Common myeloid progenitor, CD34-positive (primary cell): Measurements from ENCODE around the gene COL23A1.

Experiments
- CTCF ChIA-PET: fragments of 350-600 bp; sonication (Branson Sonifier 250); formaldehyde crosslinking; loops from one replicate; lab custom pipeline; 2021; ENCODE audit warnings: antibody characterized with exemption; lab: Charles Lee
- POLR2A ChIA-PET: fragments of 350-600 bp; sonication (Branson Sonifier 250); formaldehyde crosslinking; loops from one replicate; lab custom pipeline; 2021; ENCODE audit warnings: antibody characterized with exemption; lab: Charles Lee
- DNase-seq, 3 donors: peaks; one replicate each; pipeline versions ENCODE4 v3.0.0 to v3.0.0-alpha.2; 2013
- H3K27ac ChIP-seq, 2 experiments: 1 replicate in 1 of 2; 2 replicates in 1 of 2; pipeline ENCODE4 v1.7.0; 2013; ENCODE audit warnings: inconsistent platforms in 2 of 2, low read length in 2 of 2, mild to moderate bottlenecking in 2 of 2, low read depth in 1 of 2, moderate library complexity in 1 of 2; ENCODE audit not compliant: severe bottlenecking in 2 of 2, insufficient read depth in 1 of 2, poor library complexity in 1 of 2
- H3K27me3 ChIP-seq, 5 experiments: replicated peaks in 2 of 5; 1 replicate in 3 of 5; 2 replicates in 2 of 5; pipeline versions ENCODE4 v1.6.1 to v1.7.0; 2013; ENCODE audit warnings: low read length in 4 of 5, mild to moderate bottlenecking in 2 of 5, moderate library complexity in 2 of 5, inconsistent platforms in 1 of 5; ENCODE audit not compliant: insufficient read depth in 5 of 5, control insufficient read depth in 4 of 5
- H3K36me3 ChIP-seq, 4 experiments: 1 replicate in 2 of 4; 2 replicates in 2 of 4; pipeline versions ENCODE4 v1.6.1 to v1.7.0; 2013; ENCODE audit warnings: low read length in 3 of 4, control low read depth in 1 of 4, mild to moderate bottlenecking in 1 of 4; ENCODE audit not compliant: control insufficient read depth in 4 of 4, insufficient read depth in 4 of 4
- H3K4me1 ChIP-seq, 4 experiments: 1 replicate in 3 of 4; 2 replicates in 1 of 4; pipeline versions ENCODE4 v1.6.1 to v1.7.1; 2013; ENCODE audit warnings: low read length in 3 of 4, mild to moderate bottlenecking in 3 of 4, control low read depth in 1 of 4, inconsistent platforms in 1 of 4, moderate library complexity in 1 of 4; ENCODE audit not compliant: control insufficient read depth in 4 of 4, insufficient read depth in 4 of 4; ENCODE audit errors: control extremely low read depth in 1 of 4
- H3K4me3 ChIP-seq, 7 experiments: 1 replicate in 4 of 7; 2 replicates in 3 of 7; pipeline versions ENCODE4 v1.5.1 to v1.7.0; 2013; ENCODE audit warnings: mild to moderate bottlenecking in 7 of 7, low read length in 6 of 7, moderate library complexity in 6 of 7, inconsistent platforms in 2 of 7, low read depth in 2 of 7, control low read depth in 1 of 7; ENCODE audit not compliant: insufficient read depth in 4 of 7, control insufficient read depth in 1 of 7; ENCODE audit errors: extremely low read depth in 1 of 7
- H3K9me3 ChIP-seq, 5 experiments: 1 replicate in 4 of 5; 2 replicates in 1 of 5; pipeline versions ENCODE4 v1.6.1 to v1.7.1; 2013; ENCODE audit warnings: low read length in 4 of 5, mild to moderate bottlenecking in 2 of 5, inconsistent platforms in 1 of 5, low read depth in 1 of 5, moderate library complexity in 1 of 5; ENCODE audit not compliant: control insufficient read depth in 4 of 5, insufficient read depth in 2 of 5; ENCODE audit errors: control extremely low read depth in 1 of 5
- WGBS: methylation state at CpG from one replicate; pipeline ENCODE4 v1.1.5; 2013; ENCODE audit not compliant: insufficient coverage; 5-methylcytosine and 5-hydroxymethylcytosine counted together

COL23A1 gene

DNA sequence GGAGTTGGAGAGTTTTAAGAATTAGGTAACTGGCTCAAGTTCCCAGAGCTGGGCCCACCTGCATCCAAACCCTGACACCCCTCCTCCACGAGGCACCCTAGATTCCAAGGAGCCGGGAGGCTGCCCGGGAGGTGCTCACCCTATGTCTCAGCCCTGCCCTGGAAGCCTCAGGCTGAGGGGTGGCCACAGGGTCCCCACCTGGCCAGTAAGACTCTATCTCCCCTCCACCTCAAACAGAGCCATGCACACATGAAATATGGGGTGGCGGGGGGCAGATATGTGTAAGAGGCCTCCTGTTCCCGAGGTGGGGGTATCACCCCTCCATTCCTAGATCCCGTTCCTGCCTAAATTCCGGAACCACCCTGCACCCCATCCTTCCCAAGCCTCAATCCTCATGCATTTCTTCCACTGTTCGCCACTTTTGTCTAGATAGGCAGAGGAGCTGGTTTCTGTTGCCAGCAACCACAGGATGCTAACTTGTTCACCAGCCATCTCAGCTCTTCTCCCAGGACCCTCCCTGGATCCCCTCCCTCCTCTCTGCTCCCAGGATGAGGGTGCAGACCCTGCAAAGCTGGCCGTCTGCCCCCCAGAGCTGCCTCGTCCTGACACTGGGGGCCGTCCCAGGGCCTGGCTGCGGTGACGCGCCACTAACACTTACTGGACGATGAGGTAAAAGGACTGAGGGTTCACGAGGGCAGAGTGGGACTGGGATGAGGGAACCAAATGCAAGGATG, 44.1 kb downstream of the COL23A1 start:
- H3K27ac ChIP-seq = no peak overlapping the region
- no peak overlapping the region for H3K4me3 ChIP-seq
- no peaks in the 10 kb centered on the region for H3K4me1 ChIP-seq
- no peaks in the 10 kb centered on the region for H3K36me3 ChIP-seq
- 100% methylated on average over 8 of the region's 16 CpGs for WGBS
- no peaks in the 10 kb centered on the region for H3K9me3 ChIP-seq
- no peak for DNase-seq
- ChIA-PET CTCF (interaction anchor here (1.2 kb wide), 1 partner anchor 263 kb away, joined by 3 read pairs; no protein-coding TSS in a partner anchor), POLR2A (no interaction called here)
- peaks cover 0 to 2% (median 0%) of the 10 kb centered on the region in 5 experiments for H3K27me3 ChIP-seq

- Histone ChIP-seq H3K9me3 (no peaks in the 10 kb centered on the region), H3K4me1 (no peaks in the 10 kb centered on the region), H3K4me3 (no peak overlapping the region), H3K36me3 (no peaks in the 10 kb centered on the region), H3K27me3 (peaks cover 0 to 2% (median 0%) of the 10 kb centered on the region in 5 experiments), H3K27ac (no peak overlapping the region)
- no peak for DNase-seq
- ChIA-PET POLR2A (no interaction called here), CTCF (interaction anchor here (1.2 kb wide), 1 partner anchor 18 kb away, joined by 3 read pairs; no protein-coding TSS in a partner anchor)
- 99% methylated on average over 6 of the region's 9 CpGs for whole genome bisulfite sequencing
Observed at GRCh38 chr5:178545176-178545575, 45.0 kb downstream of the COL23A1 start.

- Histone ChIP-seq H3K9me3 (no peaks in the 10 kb centered on the region), H3K4me1 (no peaks in the 10 kb centered on the region), H3K36me3 (no peaks in the 10 kb centered on the region), H3K4me3 (no peak overlapping the region), H3K27me3 (peaks cover 0 to 2% (median 0%) of the 10 kb centered on the region in 5 experiments), H3K27ac (no peak overlapping the region)
- CTCF ChIA-PET = interaction anchor here (1.2 kb wide), 1 partner anchor 18 kb away, joined by 3 read pairs; no protein-coding TSS in a partner anchor
- no peak for DNase-seq
- POLR2A ChIA-PET = no interaction called here
- WGBS = over 99% methylated on average over 18 of the region's 22 CpGs
Observed at GRCh38 chr5:178544166-178544834, 45.9 kb downstream of the COL23A1 start.

- WGBS = 83% methylated on average over 3 of the region's 7 CpGs
- DNase-seq = no peak
- Histone ChIP-seq H3K27me3 (peaks cover 0 to 5% (median 0%) of the 10 kb centered on the region in 5 experiments), H3K9me3 (no peaks in the 10 kb centered on the region), H3K4me3 (no peak overlapping the region), H3K36me3 (no peaks in the 10 kb centered on the region), H3K4me1 (no peaks in the 10 kb centered on the region), H3K27ac (no peak overlapping the region)
- ChIA-PET CTCF (no interaction called here), POLR2A (no interaction called here)
Observed at GRCh38 chr5:178542455-178542854, 47.7 kb downstream of the COL23A1 start.

GRCh38 chr5:178540526-178540925, 49.7 kb downstream of the COL23A1 start:
- H3K9me3 ChIP-seq = no peaks in the 10 kb centered on the region
- H3K4me1 ChIP-seq = no peaks in the 10 kb centered on the region
- DNase-seq = no peak
- H3K36me3 ChIP-seq = no peaks in the 10 kb centered on the region
- peaks cover 0 to 3% (median 0%) of the 10 kb centered on the region in 5 experiments for H3K27me3 ChIP-seq
- CTCF ChIA-PET = no interaction called here
- 96% methylated on average over 4 of the region's 6 CpGs for WGBS
- no peak overlapping the region for H3K4me3 ChIP-seq
- H3K27ac ChIP-seq = no peak overlapping the region
- POLR2A ChIA-PET = no interaction called here

DNA sequence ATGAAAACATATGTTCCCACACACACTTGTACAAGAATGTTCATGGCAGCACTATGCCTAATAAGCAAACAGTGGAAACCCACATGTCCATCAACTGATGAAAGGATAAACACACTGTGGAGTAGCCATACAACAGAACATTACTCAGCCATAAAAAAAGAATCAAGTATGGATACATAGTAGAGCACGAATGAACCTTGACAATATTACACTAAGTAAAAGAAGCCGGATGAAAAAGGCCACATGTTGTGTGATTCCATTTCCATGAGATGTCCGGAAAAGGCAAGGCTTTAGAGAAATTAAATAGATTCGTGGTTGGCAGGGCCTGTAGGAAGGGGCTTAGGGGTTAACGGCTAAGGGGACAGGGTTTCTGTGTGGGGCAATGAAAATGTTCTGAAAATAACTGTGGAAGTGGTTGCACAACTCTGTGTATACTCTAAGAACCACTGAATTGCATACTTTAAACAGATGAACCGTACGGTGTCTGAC, 51.4 kb downstream of the COL23A1 start:
- H3K4me3 ChIP-seq = no peak overlapping the region
- ChIA-PET POLR2A (no interaction called here), CTCF (interaction anchor here (1.1 kb wide), 1 partner anchor 13 kb away, joined by 3 read pairs; no protein-coding TSS in a partner anchor)
- no peaks in the 10 kb centered on the region for H3K9me3 ChIP-seq
- H3K27ac ChIP-seq = no peak overlapping the region
- no peaks in the 10 kb centered on the region for H3K36me3 ChIP-seq
- DNase-seq = no peak
- peaks cover 0 to 3% (median 0%) of the 10 kb centered on the region in 5 experiments for H3K27me3 ChIP-seq
- H3K4me1 ChIP-seq = no peaks in the 10 kb centered on the region
- WGBS = 97% methylated on average over 7 of the region's 7 CpGs
